AG09309 (cell line): Measurements from ENCODE around the gene PPP6R2.

ENCODE experiments used
- DNase-seq: peaks from one replicate; pipeline ENCODE4 v3.0.0-alpha.2; 2010; ENCODE audit warnings: low read depth
- H3K4me3 ChIP-seq: 2 replicates; pipeline ENCODE4 v1.5.1; 2011; ENCODE audit warnings: mild to moderate bottlenecking, low read depth, low read length, moderate library complexity; ENCODE audit not compliant: control insufficient read depth
- TF ChIP-seq, protein P1 (sequence below): IDR thresholded peaks from 2 replicates; pipeline ENCODE4 v1.5.1; 2011; ENCODE audit warnings: mild to moderate bottlenecking, low read depth, low read length, inconsistent platforms; ENCODE audit not compliant: insufficient read depth, control insufficient read depth; ENCODE audit errors: missing control alignments

Gene PPP6R2

DNA sequence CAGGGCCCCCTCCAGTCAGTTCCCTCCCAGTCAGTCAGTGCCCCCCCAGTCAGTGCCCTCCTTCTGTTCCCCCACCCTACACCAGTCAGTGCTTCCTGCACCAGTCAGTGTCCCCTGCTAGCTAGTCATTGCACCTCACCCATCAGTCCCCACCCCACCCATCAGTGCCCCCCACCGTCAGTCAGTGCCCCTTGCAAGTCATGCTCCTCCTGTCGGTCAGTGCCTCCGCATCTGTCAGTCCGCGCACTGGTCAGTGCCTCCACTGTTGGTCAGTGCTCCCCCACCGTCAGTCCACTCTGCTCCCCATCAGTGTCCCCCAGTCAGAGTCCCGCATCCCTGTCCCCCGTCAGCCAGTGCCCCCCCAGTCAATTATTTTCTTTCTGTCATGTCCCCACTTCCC lies 3.3 kb downstream of the PPP6R2 start:
- DNase-seq = no peak
- TF ChIP-seq, protein P1, sequence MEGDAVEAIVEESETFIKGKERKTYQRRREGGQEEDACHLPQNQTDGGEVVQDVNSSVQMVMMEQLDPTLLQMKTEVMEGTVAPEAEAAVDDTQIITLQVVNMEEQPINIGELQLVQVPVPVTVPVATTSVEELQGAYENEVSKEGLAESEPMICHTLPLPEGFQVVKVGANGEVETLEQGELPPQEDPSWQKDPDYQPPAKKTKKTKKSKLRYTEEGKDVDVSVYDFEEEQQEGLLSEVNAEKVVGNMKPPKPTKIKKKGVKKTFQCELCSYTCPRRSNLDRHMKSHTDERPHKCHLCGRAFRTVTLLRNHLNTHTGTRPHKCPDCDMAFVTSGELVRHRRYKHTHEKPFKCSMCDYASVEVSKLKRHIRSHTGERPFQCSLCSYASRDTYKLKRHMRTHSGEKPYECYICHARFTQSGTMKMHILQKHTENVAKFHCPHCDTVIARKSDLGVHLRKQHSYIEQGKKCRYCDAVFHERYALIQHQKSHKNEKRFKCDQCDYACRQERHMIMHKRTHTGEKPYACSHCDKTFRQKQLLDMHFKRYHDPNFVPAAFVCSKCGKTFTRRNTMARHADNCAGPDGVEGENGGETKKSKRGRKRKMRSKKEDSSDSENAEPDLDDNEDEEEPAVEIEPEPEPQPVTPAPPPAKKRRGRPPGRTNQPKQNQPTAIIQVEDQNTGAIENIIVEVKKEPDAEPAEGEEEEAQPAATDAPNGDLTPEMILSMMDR = no peak
- H3K4me3 ChIP-seq = no peak overlapping the region

DNA sequence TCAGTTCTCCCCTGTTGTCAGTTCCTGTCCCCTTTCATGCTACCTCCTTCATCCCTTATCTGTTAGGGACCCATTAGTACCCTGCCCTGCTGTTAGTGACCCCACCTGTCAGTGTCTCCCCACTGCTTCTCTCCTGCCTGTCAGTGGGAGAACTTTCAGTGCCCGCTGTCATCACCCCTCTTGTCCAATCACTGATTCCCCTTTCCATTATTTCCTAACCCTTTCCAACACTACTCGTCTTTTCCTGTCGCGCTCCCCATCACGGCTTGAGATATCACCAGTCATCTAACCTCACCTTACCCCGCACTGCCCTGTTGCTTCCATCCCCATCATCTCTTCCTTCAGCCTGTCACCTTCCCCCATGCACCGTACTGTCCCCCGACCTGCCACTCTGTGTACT lies 4.0 kb downstream of the PPP6R2 start:
- TF ChIP-seq, protein P1 = no peak
- H3K4me3 ChIP-seq = no peak overlapping the region
- DNase-seq = no peak

DNA sequence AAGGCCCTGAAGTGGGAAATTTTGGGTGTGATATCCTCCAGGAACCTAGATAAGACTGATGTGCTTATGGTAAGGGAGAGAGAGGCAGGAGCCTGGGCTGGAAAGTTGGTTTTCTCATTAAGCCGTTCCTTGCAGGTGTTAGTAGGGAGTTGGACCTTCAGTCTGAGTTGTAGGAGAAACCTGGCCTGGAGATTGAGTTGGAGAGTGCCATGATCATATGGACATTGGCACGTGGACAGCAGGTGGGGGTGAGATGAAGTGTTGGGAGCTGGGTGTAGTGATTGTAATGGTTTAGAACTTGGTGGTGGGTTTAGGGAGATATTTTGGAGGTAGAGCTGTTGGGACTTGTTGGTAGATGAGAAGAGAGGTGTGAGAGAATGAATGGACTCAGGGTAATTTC lies 4.9 kb downstream of the PPP6R2 start:
- DNase-seq = no peak
- H3K4me3 ChIP-seq = no peak overlapping the region
- TF ChIP-seq, protein P1 = no peak

DNA sequence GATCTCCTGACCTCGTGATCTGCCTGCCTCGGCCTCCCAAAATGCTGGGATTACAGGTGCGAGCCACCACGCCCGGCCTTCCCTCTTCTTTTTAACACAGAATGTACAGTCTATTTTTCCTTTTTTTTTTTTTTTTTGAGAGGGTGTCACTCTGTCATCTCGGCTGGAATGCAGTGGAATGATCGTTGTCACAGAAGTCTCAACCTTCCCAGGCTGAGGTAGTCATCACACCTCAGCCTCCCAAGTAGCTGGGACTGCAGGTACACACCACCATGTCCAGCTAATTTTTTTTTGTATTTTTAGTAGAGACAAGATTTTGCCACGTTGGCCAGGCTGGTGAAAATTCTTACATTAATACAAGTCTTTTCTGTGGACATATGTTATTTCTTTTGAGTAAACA lies 13.1 kb downstream of the PPP6R2 start:
- TF ChIP-seq, protein P1 = no peak
- no peak overlapping the region for H3K4me3 ChIP-seq
- no peak for DNase-seq

DNA sequence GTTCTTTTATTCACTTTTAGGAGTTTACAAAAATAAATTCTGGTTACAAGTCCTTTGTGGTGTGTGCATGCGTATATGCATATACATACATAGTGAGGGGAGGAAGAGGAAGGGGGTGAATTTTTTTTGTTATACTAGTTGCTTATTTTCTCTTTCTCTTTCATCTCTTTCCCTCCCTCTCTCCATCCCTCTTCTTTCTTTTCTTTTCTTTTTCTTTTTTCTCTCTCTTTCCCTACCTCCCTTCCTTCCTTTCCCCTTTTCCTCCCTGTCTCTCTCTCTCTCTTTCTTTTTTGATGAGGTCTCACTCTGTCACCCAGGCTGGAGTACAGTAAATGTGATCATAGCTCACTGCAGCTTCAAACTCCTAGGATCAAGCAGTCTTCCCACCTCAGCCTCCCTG lies 14.1 kb downstream of the PPP6R2 start:
- H3K4me3 ChIP-seq = no peak overlapping the region
- DNase-seq = no peak
- TF ChIP-seq, protein P1 = no peak

DNA sequence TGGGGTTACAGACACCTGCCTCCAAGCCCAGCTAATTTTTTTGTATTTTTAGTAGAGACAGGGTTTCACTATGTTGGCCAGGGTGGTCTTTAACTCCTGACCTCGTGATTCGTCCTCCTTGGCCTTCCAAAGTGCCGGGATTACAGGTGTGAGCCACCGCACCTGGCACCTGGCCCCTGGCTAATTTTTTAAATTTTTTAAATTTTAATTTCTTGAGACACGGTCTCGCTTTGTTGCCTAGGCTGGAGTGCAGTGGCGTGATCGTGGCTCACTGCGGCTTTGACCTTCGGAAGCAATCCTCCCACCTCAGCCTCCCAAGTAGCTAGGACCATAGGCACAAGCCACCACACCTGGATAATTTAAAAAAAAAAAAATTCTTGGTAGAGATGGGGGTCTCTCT lies 14.6 kb downstream of the PPP6R2 start:
- TF ChIP-seq, protein P1 = no peak
- H3K4me3 ChIP-seq = no peak overlapping the region
- no peak for DNase-seq

DNA sequence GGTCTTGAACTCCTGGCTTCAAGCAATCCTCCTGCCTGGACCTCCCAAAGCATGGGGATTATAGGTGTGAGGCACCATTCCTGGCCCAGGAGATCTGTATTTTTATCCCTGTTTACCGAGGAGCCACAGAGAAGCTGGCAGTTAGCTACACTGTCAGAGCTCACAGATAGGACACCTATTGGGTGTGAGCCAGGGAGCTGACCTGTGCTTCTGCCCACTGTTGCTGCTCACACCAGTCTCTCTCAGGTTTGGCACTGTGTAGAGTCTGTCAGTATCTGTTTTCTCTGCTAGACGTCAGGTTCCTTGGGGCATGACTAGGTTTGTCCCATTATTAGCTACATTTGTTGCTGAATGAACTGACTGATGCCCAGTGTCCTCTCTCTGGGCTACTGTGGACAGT lies 17.5 kb downstream of the PPP6R2 start:
- no peak for DNase-seq
- no peak overlapping the region for H3K4me3 ChIP-seq
- TF ChIP-seq, protein P1 = no peak
